ENCODE data around the gene LACRT.
"Not testable (repeated sequence)": the region's sequence is repeated elsewhere in the genome, so short reads cannot be mapped to it uniquely, and the experiment has no call there.

The LACRT gene, protein sequence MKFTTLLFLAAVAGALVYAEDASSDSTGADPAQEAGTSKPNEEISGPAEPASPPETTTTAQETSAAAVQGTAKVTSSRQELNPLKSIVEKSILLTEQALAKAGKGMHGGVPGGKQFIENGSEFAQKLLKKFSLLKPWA

GRCh38 chr12:54634795-54635194, at the start of gene LACRT:
Gene LACRT, minus strand, starts transcription at chr12:54634895. Its CDS starts 54 bp downstream, at chr12:54634841.
- no peak for DNase-seq (ENCODE audit: low spot score)

DNA sequence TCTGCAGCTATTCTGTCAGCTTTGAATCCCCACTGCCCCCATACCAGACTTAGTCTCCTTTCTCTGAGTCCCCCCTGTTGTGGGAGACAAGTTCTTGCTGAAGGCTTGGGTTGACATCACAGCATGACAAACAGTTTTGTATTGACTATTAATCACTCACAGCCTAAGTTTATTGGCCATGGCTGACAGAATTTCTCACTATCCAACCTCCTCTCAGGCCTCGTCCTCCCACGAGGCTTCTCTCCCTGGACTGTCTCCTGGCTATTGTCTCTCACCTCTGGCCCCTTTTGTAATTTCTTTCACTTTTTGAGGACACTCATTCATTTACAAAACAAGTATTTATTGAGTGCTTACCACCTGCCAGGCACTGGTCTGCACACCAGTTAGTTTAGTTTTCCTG, 48.7 kb upstream of the LACRT start:
- DNase-seq (ENCODE audit: low spot score), result no peak

DNA sequence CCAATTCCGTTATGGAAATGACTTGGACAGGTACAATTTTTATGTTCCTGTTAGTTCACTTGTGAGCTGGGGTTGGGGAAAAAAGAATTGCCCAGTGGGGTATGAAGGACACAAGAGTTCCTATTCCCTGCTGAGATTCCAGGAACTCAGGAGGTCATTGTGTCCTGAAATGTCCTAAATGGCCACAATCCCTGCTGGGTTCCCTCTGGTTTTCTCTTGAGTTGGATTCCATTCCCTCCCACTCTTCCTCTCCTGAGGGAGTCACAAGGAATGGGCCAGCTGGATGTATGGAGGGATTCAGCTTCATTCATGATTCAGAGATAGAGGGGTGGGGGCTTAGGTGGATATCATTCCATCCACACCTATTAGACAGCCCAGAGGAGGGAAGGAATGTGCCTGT, 48.0 kb upstream of the LACRT start:
- DNase-seq (ENCODE audit: low spot score), result no peak

DNA sequence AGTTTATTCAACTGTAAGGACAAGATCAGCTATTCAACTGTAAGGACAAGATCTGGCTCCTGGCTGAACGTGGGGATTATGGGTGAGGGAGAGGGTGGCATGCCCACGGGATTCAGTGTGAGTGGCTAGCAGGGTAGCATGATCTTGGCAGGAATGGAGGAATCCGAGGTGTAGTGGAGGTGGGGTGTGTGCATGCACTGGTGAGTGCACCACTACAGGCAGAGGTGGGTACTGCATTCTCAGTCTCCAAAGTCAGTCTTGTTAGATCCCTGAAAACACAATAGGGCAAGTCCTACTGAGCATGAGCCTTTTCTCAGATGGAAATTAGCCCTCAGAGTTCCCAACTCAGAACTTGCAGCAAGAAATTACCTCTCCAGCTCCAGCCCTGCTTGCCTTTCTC, 45.7 kb upstream of the LACRT start:
- DNase-seq (ENCODE audit: low spot score), result no peak

DNA sequence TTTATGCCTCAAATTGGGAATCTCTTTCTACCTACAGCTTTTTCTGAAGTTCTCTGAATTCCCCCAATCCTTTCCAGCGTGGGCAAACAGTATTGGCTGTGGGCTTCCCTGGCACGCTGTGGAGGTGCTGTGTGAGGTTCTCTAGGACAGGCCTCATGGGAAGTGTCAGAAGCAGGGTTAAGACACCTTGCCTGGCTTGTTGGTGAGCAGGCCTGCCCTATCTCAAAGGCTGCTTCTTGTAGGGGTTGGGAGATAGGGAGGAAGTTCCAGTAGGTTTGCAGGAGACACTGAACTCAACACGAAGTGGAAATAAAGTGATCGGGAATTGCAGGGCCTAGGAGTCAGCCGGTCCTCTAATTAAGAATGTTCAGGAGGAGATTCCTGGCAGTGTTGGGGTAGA, 43.4 kb upstream of the LACRT start:
- no peak for DNase-seq (ENCODE audit: low spot score)

DNA sequence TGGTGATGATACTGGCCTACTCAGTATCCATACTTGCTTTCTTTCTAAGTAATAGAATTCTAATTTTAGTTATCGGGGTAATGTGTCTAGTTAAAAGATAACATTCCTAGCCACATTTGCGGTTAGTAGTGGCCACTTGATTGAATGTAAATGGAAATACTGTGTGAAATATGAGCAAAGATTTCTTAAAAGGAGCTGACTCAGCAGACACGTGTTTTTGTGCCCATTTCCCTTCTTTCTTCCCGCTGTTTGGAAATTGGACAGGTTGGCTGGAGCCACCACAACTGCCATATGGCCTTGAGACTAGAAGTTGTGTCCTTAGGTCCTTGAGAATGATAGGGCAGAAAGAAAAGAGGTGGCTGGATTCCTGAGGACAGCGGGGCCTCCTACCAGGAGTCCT, 33.2 kb upstream of the LACRT start:
- no peak for DNase-seq (ENCODE audit: low spot score)

- DNase-seq (ENCODE audit: low spot score), result no peak
These were observed 31.3 kb upstream of the LACRT start for GRCh38 chr12:54666008-54666407.

GRCh38 chr12:54665022-54665635, 30.4 kb upstream of the LACRT start:
- not testable (repeated sequence) for DNase-seq (ENCODE audit: low spot score)

- DNase-seq (ENCODE audit: low spot score), result no peak
These were observed 28.9 kb upstream of the LACRT start for GRCh38 chr12:54663603-54664002.

- no peak for DNase-seq (ENCODE audit: low spot score)
These were observed 27.3 kb upstream of the LACRT start for GRCh38 chr12:54662026-54662425.

DNA sequence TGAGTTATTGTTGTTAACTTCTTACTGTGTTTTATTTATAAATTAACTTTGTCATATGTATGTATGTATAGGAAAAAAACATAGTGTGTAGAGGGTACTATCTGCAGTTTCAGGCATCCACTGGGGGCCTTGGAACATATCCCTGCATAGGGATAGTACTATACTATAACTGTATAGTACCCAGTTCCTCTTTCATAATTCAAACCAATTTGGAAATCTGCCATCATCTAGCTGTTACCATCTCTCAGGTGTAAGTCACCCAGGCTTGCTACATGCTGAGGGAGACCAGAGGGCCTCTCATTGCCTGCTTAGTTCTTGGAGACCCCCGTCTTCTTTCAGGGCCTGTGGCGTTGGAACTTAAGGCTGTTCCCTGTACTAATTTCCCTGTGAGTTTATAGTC, 26.4 kb upstream of the LACRT start:
- DNase-seq (ENCODE audit: low spot score), result no peak

- peak; percentile 83 for DNase-seq (ENCODE audit: low spot score)
These were observed 25.7 kb upstream of the LACRT start for GRCh38 chr12:54660320-54660962.

DNA sequence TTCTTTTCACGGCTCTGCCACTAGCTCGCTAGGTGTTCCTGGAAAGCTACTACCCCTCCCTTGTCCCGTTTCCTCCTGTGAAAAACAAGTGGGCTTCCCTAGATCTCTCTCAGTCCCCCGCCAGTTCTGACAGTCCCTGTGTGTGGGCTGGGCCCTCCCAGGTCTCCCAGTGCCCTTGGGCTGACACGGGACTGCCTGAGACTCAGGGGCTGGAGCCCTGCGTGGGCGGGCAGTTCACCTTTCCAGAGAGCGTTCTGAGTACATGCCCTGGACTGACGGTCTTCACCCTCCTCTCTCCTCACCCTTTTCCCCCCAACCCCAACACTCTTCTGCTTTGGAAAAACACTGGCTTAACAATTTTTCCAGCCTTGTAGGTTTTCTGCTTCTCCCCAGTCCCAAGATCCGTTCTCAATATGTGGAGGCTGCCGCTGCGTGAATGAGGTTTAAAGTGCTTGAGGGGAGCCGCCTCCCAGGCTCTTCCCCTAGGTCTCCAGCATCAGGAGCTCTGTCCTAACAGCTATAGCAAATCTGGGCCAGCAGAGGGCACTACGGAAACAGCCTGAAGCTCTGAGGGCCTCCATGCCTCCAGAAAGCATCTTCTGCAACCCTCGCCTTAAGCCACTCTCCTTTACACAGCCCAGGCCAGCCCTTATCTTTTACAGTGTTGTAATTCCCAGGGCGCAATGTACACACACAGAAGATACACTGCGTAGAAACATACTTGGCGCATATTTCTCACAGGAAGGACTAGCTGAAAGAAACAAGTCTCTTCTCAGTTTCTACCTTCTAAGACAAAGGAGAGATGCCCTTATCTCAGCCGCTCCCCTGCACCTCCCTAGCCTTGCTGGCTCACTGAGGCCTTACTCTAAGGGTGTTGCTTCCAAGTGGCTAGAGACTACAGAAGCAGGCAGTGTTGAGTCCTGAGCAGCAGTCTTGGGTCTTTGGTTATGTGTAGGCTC, 23.9 kb upstream of the LACRT start:
- peak; percentile 19 for DNase-seq (ENCODE audit: low spot score)

- DNase-seq (ENCODE audit: low spot score), result no peak
These were observed 22.5 kb upstream of the LACRT start for GRCh38 chr12:54657105-54657607.

DNA sequence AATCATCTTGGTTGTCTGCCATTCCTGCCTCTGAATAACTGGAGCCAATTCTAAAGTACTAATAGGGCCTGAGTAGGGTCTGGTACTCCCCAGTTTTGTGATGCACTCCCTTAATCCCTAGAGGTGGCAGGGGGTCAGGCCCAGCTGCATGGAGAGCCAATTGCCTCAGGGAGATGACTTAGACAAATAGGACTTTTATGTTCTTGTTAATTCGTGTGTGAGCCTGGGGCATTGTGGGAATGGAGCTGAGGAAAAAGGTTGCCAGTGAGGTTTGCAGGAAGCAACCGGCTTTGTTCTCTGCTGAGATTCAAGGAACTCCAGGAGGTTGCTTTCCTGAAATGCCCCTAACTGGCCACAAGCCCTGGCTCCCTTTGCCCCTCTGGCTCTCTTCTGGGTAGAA, 20.2 kb upstream of the LACRT start:
- DNase-seq (ENCODE audit: low spot score), result no peak

GRCh38 chr12:54653025-54653424, 18.3 kb upstream of the LACRT start:
- DNase-seq (ENCODE audit: low spot score), result no peak

DNA sequence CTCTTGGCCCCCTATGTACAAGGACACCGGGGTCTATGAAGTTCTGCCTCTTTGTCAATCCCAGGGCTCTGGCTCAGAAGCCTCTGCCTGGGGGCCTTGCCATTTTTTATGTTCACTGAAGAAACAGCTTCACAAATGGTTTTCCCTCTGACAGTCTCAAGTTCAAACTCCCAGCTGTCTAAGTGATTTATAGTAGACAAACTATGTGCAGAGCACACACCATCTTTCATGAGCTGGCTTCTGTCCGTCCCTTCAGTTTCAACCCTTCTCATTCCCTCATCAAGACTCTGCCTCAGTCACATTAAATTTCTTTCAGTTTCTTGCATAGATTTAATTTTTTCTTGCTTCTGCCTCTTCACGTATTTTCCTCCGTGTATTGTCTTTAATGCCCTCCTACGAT, 16.2 kb upstream of the LACRT start:
- no peak for DNase-seq (ENCODE audit: low spot score)

- no peak for DNase-seq (ENCODE audit: low spot score)
These were observed 15.7 kb upstream of the LACRT start for GRCh38 chr12:54650409-54650808.

GRCh38 chr12:54649825-54650224, 15.1 kb upstream of the LACRT start:
- DNase-seq (ENCODE audit: low spot score), result no peak

DNA sequence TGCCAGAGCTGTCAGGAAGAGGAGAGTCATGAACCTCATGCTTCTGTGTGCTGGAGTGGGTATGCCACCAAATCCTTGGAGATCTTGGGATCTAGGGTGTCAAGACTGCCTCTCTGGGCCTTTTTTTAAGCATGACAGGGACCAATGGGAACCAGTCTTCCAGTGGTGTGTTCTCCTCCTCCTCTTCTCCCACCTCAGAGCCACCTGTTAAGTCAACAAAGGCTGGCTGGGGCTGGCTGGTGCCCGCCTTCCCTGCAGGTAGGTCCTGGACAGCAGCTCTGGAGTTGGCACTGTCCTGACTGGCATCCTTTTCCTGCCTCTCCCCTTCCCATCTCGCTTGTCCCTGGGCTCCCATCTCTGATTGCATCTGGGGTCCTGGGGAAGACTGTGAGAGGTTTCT, 13.6 kb upstream of the LACRT start, which contains the start of gene DCD:
TSS of gene DCD (minus strand) at position 101 of the 400 bp plus-strand sequence. CDS start at position 39, 62 bp downstream.
- no peak for DNase-seq (ENCODE audit: low spot score)

GRCh38 chr12:54641554-54641953, 6.9 kb upstream of the LACRT start:
- DNase-seq (ENCODE audit: low spot score), result no peak

DNA sequence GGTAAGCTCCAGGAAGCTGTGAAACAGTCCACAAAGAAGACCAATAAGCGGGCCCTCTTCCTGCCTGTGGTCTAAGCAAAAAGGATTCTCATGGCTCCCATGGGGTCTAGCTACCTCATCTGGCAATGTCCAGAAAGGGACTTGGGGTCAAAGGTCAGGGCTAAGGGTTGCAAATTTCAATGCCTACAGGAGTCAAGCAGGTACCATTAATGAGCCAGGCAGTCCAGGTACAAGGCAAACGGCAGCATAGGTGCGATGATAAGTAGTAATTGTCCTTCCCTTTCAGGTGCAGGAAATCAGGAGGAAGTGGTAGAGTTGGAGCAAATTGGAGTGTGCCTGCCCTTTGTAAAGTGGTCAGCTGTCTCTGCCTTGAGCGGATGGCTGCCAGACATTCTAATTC, 6.4 kb upstream of the LACRT start:
- DNase-seq (ENCODE audit: low spot score), result no peak

Data from cerebellar cortex (tissue), 1 donor.